Mucosa of gallbladder (tissue), 1 donor: ENCODE data around the gene SPTY2D1. TPM values are rescaled to one million over a fixed set of nuclear protein-coding genes. Genes with fewer than 3 reads are reported as not detected.
A peak's percentile ranks its signal among the peaks of the same experiment; 100 is the strongest.
"Not testable (repeated sequence)": the region's sequence is repeated elsewhere in the genome, so short reads cannot be mapped to it uniquely, and the experiment has no call there.

Experiments used
- DNase-seq: peaks from one replicate; pipeline ENCODE4 v3.0.0-alpha.2; 2020; ENCODE audit warnings: low spot score
- total RNA-seq: library from RNA; stranded (reverse); gene quantifications from one replicate; pipeline ENCODE4 v1.2.1, GENCODE V29; 2021
- donor health status: DM: no; HTN: no; CAD: no.

Gene SPTY2D1, protein sequence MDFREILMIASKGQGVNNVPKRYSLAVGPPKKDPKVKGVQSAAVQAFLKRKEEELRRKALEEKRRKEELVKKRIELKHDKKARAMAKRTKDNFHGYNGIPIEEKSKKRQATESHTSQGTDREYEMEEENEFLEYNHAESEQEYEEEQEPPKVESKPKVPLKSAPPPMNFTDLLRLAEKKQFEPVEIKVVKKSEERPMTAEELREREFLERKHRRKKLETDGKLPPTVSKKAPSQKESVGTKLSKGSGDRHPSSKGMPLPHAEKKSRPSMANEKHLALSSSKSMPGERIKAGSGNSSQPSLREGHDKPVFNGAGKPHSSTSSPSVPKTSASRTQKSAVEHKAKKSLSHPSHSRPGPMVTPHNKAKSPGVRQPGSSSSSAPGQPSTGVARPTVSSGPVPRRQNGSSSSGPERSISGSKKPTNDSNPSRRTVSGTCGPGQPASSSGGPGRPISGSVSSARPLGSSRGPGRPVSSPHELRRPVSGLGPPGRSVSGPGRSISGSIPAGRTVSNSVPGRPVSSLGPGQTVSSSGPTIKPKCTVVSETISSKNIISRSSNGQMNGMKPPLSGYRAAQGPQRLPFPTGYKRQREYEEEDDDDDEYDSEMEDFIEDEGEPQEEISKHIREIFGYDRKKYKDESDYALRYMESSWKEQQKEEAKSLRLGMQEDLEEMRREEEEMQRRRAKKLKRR
- total RNA-seq: 24.4 TPM

DNA sequence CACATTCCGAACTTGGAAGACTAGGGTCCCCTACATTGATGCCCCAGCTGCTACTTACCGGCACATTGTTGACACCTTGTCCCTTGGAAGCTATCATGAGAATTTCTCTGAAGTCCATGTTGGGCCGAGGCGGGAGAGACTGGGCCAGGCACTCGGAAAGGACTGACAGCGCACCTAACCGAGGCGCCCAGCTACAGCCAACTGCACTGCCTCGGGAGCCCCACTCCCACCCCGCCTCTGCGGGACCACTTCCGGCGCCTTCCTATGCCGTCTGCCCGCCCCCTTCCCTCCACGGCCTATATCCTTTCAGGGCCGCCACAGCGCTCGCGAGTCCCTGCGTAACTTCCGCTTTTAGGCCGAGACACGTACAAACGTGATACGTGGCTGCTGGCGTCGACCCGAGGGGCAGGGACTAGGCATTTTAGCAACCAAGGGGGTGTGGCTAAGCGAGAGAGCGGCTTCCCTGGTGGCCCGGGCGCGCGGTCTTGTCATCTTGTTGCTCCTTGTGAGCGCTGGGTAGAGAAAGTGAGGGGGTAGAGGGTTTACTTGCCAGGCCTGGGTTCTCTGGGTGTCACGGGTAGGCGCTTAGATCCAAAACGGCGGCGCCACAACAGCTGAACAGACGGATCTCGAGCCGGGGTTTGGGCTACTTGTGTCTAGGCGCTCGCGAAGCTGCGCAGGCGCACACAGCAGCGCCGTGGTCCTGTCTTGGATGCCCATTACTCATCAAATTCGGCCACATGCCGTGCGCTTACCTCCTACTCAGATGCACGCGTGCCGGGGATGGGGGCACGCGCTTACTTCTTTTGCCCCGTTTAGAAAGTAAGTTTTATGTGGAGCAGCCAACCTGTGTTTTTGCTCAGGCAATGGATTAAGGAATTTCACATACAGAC is at the start of gene SPTY2D1:
TSS of gene SPTY2D1 (minus strand) at position 203 of the 893 bp plus-strand sequence. CDS start at position 118, 85 bp downstream.
- DNase-seq: peak; percentile 99

DNA sequence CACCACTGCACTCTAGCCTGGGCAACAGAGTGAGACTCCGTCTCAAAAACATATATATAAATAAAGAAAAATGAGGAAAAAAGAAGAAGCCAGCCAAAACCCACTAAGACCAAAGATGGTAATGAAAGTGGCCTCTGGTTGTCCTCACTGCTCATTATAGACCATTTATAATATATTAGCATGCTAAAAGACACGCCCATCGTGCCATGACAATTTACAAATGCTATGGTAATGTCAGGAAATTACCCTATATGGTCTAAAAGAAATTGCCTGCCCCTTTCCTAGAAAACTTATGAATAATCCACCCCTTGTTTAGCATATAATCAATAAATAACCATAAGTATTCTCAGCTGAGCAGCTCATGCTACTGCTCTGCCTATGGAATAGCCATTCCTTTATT is 48.3 kb upstream of the SPTY2D1 start:
- DNase-seq: no peak

DNA sequence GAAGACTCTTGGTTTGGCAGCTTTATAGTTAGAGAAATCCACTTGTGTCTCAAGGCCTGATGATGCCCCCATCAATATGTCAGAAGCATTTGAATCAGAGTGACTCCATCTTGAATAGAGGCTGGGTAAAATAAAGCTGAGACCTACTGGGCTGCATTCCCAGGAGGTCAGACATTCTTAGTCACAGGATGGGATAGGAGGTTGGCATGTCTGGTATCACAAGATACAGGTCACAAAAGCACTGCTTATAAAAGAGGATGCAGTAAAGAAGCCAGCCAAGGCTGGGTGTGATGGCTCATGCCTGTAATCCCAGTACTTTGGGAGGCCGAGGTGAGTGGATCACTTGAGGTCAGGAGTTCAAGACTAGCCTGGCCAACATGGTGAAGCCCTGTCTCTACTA is 47.8 kb upstream of the SPTY2D1 start:
- DNase-seq: not testable (repeated sequence)

DNA sequence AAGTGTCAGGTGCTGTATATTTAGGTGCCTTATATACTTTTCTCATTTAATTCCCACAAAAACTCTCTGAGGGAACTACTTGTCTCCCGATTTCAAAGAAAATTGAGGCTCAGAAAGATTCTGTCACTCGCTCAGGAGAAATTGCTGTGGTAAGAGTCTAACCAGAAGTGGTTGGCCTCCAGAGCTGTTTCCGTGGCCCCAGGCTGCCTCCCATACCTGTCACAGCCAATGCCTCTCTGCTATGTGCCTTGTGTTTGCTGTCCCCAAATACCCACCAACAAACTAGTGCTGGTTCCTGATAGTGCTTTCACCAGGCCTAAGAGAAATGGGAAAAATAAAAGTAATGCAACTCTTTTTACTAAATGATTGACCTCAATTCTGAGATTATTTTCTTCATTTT is 43.4 kb upstream of the SPTY2D1 start:
- DNase-seq: no peak

DNA sequence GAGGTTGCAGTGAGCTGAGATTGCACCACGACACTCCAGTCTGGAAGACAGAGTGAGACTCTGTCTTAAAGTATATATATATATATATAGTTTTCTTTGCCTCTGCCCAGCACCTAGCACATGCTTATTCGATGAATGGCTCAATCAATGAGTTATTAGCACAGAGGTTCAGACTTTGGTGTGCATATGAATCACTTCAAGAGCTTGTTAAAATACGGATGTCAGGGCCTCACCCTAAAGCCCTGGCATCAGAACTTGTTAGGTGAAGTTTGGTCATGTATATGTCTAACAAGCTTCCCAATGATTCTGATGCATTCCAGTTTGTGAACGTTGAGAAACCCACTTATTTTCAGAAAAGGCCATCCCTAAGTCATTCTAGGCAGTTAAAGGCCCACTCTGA is 42.7 kb upstream of the SPTY2D1 start:
- no peak for DNase-seq

DNA sequence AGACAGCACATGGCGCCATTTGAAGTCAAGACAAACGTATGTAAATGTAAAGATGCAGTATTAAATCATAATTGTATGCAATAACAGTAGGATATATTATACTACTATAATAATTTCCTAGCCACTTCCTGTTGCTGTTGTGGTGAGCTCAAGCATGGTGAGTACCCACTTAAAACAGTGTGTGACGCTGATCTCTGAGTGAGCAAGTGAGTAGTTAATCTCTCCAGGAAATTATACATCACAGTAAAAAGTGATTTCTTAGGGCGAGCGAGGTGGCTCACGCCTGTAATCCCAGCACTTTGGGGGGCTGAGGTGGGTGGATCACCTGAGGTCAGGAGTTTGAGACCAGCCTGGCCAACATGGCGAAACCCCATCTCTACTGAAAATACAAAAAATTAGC is 38.1 kb upstream of the SPTY2D1 start:
- DNase-seq: not testable (repeated sequence)

DNA sequence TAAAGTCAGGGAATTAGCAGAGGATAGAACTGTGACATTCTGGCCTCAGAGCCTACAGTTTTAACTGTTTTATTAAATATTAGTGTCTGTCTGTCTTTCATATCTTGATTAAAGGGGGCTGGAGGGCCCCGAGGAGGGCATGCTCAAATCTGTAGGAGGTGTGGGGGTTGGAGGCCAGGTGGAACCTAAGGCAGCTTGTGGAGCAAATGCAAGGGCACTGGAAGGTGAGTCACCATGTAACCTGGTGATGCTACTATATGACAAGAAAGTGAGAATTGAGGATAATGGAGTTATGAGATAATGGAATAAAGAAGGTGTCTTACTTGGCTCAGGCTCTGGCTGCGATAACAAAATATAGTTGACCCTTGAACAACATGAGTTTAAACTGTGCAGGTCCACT is 37.1 kb upstream of the SPTY2D1 start:
- DNase-seq: no peak

DNA sequence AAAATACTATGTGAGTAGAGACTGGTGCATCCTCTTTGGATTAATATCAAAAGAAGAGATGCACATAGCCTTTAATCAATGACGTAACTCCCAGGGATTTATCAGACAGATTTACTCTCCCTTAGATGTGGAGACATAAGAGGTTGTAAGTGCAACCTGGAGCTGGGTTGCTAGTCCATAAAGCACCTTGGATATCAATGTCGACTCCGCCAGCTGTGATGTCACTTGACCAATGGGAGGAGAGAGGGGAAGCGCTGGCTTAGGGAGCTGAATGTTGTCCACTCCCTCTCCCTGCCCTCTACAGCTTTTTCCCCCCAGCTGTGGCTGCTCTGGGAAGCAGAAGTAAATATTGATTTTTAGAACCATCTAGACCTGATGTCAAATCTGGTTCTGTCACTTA is 35.6 kb upstream of the SPTY2D1 start:
- DNase-seq: peak; percentile 58

DNA sequence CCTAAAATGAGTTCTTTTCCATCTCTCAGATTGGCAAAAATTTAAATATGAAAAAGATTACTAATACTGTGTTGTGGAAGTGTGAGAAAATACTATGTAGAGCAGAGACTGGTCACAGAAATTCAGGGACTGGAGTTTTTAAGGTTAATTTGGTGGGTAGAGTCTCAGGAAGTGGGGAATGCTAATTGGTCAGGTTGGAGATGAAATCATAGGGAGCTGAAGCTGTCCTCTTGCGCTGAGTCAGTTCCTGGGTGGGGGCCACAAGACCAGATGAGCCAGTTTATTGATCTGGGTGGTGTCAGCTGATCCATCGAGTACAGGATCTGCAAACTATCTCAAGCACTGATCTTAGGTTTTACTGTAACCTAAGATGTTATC is 35.1 kb upstream of the SPTY2D1 start:
- DNase-seq: peak; percentile 88

DNA sequence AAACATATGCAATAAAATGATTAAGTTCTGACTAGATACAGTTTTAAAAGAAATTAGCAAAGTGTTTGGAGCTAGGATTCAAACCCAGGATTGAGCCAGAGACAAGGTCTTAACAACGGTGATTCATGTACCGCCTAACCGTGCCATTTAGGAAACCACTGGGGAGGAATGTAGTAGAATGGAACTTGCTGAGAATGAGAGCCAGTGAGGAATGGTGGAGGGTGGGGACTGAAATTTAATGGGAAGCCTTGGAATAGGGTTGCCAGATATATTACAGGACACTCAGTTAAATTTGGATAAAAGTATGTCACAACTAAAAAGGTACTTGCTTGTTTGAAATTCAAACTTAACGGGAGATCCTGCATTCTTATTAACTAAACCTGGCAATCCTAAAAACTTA is 34.0 kb upstream of the SPTY2D1 start:
- DNase-seq: no peak

DNA sequence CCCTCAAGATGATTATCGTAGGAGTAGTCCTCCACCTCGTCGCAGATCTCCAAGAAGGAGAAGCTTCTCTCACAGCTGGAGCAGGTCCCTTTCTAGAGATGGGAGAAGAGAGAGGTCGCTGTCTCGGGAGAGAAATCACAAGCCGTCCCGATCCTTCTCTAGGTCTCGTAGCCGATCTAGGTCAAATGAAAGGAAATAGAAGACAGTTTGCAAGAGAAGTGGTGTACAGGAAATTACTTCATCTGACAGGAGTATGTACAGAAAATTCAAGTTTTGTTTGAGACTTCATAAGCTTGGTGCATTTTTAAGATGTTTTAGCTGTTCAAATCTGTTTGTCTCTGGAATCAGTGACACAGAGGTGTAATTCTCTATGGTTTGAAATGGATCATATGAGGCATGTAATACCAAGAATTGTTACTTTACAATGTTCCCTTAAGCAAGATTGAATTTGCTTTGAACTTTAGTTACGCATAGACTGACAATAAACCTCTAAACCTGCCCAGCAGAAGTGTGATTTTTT is 31.3 kb upstream of the SPTY2D1 start:
- not testable (repeated sequence) for DNase-seq

DNA sequence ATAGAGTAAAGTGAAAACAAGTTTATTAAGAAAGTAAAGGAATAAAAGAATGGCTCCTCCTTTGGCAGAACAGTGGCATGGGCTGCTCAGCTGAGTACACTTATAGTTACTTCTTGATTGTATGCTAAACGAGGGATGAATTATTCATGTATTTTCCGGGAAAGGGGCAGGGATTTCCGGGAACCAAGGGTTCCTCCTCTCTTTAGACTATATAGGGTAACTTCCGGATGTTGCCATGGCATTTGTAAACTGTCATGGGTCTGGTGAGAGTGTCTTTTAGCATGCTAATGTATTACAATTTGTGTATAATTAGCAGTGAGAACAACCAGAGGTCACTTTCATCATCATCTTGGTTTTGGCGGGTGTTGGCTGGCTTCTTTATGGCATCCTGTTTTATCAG is 23.5 kb upstream of the SPTY2D1 start:
- no peak for DNase-seq

DNA sequence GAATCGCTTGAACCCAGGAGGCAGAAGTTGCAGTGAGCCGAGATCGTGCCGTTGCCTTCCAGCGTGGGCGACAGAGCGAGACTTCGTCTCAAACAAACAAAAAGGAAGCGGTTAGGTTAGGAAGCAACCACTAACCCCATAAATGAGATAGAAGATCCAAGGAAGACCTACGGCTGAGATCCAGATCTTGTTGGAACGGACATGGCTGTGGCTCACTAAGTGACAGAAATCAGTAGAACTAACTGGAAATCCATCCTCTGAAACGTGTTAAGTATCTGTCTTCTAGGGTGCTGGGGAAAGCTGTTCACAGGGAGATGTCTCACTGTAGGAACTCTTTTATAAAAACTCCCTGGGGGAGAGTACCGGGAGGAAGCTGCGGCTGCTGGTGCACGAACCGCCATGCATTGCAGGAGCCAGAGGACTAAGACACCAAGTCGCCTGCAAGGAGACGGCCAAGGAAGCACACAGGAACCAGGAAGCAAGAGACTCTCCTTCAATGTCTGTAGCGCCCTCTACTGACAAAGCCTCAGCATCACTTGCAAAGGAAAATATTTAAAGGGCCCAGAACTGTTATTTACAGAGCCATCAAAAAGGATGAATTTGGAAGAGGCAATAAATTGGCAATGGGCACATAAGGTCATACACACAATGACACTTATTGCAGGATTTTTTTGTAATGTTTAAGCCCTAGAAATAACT is 16.9 kb upstream of the SPTY2D1 start:
- DNase-seq: peak; percentile 55

DNA sequence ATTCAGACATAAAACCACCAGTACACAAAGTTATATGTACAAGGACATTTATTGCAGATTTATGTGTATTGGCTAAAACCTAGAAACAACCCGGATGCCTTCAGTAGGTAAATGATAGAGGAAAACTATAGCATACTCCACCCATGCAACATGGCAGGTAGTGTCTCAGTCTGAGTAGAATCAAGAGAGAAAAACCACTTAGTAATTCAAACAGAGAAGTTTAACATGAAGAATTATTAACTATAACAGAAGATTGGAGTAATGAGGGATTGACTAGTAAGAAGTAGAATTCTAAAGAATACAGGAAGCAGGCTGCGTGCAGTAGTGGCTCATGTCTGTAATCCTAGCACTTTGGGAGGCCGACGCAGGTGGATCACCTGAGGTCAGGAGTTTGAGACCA is 16.2 kb upstream of the SPTY2D1 start:
- no peak for DNase-seq

DNA sequence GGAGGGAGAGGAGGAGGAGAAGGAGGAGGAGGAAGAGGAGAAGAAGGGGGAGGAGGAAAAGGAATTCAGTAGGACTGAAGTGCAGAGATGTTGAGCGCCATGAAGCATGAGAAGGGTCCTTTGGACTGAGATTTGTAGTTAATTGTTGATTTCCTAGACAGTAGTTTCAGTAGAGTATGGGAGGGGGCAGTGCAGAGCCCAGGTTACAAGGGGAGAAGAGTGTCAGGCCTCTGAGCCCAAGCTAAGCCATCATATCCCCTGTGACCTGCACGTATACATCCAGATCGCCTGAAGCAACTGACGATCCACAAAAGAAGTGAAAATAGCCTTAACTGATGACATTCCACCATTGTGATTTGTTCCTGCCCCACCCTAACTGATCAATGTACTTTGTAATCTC is 8.9 kb upstream of the SPTY2D1 start:
- not testable (repeated sequence) for DNase-seq

DNA sequence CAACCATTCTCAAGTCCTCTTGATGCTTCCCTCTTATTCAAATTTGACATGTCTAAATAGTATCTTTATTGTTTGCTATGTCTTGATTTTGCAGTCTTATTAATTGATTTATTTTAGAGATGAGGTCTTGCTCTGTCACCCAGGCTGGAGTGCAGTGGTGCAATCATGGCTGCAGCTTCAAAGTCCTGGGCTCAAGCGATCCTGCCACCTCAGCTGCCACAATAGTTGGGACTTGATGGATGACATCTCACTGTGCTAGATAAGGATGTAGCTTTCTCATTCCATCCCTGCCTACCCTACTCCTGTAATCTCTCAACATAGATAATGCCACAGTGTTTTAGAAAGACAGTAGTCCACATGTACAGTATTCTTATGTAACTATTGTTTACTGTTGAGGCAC is 7.5 kb upstream of the SPTY2D1 start:
- no peak for DNase-seq

DNA sequence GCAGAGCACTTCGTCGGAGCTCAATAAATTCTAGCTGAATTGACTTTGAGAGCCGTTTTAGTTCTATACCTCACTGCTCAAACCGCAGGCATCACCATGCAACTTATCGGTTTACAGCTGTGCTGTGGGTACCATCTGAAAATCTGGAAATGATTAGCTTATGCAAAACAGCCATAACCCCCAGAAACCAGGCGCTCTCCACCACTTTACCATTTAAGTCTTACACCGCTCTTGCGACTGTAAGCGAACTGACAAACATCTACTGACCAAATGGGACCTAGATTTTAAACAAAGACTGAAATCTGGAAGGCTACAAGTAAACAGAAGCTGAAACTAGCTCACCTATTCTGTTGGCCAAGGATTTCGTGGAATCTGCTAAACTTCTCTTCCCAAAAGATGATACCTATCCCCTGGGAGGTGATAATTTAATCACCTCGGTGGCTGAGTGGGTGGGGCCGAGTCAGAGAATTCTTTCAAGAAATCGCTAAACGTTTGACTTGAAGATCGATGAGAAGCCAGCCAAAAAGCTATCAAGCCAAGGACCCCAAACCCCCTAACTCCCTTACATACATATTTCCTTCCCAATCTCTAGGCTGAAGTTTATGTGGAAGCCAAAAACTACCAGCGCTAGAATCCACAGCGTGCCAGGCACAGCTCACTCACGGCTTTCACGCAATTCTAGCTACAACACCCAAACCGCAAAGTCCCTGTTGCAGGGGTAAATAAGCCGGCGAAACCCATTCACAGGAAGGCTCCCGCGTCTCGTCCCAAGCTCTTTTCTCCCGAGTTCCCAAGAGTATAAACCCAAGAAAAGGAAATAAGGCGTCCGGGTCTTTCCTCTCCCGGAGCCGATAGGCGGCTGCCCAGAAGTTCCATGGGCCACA is 644 bp downstream of the SPTY2D1 start:
- DNase-seq: no peak

DNA sequence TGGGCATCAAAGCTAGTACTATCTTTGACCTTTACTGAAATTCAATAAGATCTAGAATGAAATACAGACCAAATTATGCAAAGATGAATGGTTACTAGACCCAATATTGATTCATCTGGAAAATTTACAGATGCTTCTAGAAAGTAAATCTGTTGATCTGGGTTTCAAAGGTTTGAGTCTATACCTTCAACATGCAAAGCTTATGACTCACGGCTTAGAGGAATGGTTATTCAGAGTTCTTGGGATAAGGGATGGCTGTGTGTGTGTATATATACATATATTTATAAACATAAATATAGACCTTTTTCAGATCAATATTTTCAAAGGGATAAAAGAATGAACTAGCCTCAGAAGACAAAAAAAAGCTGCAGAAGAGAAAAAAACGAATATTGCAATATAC is 1.3 kb downstream of the SPTY2D1 start:
- DNase-seq: no peak

DNA sequence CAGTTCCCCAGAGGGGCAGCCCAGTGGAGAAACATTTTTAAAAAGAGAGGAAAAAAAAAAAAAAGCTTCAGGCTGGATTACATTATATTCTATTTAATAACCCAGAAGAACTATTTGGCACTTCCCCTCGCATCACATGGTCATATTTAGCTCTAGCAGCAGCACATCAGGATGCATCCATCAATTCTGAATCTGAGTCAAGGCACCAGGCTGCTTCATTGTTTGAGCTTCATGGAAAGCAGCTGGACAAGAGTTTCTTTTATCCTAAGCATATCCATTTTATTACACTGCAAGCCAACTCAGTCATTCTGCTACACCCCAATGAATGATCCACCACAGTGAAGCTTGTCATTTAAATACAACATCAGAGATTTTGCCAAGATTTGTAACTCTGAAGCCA is 10.0 kb downstream of the SPTY2D1 start:
- no peak for DNase-seq

DNA sequence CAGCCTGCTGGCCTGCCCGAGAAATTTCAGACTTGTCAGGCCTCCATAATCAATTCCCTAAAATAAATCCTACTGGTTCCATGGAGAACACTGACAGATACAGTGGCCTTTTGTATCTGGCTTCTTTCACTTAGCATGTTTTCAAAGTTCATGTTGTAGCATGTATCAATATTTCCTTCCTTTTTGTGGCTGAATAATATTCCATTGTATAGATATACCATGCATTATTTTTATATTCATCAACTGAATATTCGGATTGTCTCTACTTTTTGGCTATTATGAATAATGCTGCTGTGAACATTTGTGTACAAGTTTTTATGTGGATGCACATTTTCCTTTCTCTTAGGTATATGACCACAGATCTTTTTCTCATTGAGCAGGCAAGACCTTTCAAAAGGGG is 10.4 kb downstream of the SPTY2D1 start:
- no peak for DNase-seq
